Measurements from ENCODE around the gene AMIGO2.

The AMIGO2 gene

GRCh38 chr12:47097276-47097896 lies 17.6 kb upstream of the AMIGO2 start:
- no peak for DNase-seq

DNA sequence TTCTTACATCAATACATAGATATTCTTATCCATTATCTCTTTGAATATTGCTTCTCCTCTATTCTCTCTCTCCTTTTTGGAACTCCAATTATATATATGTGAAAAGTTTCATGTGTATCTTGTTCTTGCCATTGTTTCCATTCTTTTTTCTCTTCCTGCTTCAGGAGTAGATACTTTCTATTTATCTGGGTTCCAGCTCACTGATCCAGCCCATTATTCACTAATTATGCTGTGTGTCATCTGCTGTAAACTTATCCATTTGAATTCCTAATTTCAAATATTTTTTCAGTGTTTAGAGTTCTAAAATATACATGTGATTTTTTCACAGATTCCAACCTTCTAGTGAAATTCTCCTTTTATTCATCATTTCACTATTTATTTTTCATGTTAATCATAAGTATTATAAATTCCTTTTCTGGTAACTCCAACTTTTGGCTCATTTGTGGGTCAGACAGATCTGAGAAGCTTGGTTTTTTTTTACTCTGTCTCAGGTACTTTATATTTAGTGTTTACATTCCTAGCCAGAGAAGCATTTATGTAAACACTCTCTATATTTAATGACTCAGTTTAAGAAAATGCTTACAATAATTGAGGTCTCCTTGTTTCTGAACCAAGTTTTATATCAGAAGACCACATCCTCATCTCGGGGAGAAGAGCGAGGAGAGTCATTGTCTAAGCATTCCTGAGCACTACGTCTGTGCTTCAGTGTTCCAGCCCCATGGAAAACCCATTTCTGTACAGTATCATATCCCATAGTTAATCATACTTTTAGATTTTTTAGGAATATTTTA lies 15.9 kb upstream of the AMIGO2 start:
- DNase-seq = peak; percentile 97

DNA sequence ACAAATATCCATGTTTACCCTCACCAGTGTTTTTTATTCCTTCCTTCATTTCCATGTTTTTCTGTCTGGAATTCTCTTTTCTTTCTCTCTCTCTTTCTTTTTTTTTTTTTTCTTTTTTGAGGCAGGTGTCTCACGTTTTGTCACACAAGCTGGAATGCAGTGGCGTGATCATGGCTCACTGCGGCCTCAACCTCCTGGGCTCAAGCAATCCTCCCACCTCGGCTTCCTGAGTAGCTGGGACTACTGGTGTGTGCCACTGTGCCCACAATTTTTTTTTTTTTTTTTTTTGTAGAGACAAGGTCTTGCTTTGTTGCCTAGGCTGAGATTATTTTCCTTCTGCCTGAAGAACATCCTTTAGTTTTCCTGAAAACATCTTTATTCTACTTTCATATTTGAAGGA lies 15.0 kb upstream of the AMIGO2 start:
- DNase-seq = no peak

DNA sequence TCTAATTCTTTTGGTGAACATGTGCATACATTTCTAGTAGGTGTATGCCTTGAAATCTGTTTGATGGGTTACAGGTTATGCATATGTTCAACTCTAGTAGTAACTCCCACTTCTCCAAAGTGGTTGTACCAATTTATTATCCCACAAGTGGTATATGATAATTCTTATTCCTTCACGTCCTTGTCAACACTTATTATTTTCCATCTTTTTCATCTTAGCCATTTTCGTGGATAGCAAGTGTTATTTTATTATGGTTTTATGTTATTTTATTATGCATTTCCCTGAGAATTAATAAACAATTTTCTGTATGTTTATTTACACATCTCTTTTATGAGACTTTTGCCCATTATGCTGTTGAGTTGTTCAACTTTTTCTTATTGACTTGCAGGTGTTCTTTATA lies 11.2 kb upstream of the AMIGO2 start:
- no peak for DNase-seq

- DNase-seq = peak; percentile 46
Measured at GRCh38 chr12:47088021-47088944, 8.5 kb upstream of the AMIGO2 start.

GRCh38 chr12:47087088-47087688 lies 7.4 kb upstream of the AMIGO2 start:
- peak; percentile 83 for DNase-seq

- peak; percentile 85 for DNase-seq
Measured at GRCh38 chr12:47085815-47086252, 6.1 kb upstream of the AMIGO2 start.

DNA sequence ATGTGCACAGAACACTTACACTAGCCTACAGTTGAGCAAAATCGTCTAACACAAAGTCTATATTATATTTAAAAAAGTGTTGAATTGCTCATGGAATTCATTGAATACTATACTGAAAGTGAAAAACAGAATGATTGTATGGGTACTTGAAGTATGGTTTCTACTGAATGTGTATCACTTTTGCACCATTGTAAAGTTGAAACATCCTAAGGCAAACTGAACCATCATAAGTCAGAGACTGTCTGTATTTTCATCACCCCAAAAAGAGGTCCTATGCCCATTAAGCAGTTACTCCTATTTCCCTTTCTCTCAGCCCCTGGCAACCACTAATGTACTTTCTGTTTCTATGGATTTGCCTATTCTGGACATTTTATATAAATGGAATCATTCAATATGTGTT lies 4.4 kb upstream of the AMIGO2 start:
- no peak for DNase-seq

- peak; percentile 88 for DNase-seq
Measured at GRCh38 chr12:47082796-47083621, 3.2 kb upstream of the AMIGO2 start.

- DNase-seq = no peak
Measured at GRCh38 chr12:47082283-47082682, 2.5 kb upstream of the AMIGO2 start.

DNA sequence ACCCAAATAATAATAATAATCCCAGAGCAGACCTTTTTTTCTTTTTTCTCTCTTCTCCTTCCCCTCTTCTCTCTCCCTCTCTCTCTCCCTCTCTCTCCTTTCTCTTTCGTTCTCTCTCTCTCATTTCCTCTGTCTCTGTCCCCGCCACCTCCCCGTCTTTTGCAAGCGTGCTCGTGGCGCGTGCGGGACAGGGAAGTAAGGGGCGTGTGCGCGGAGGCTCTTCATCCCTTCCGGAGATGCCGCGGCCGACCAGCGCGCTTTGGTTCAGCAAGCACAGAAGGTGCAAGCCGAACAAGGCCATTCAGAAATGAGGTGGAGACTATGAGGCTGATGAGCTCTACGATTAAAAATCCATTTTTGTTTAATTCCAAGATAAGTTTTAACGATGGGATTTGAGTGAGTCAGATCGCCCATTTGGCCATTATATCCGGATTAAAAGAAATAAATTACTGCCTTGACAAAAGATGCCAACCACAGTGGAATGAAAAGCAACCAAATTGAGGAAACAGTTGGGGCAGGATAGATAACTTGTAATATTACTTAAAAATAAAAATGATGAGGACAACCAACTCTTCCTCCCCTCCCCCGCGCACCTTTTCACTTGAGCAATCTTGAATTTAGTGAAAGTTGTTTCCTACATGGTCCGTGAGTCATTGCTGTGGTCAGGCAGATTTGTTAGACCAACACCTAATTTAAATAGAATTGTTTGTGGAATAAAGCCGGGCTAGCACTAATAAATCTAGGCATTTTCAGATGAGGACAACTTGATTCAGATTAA lies 1.2 kb upstream of the AMIGO2 start:
- peak; percentile 67 for DNase-seq

DNA sequence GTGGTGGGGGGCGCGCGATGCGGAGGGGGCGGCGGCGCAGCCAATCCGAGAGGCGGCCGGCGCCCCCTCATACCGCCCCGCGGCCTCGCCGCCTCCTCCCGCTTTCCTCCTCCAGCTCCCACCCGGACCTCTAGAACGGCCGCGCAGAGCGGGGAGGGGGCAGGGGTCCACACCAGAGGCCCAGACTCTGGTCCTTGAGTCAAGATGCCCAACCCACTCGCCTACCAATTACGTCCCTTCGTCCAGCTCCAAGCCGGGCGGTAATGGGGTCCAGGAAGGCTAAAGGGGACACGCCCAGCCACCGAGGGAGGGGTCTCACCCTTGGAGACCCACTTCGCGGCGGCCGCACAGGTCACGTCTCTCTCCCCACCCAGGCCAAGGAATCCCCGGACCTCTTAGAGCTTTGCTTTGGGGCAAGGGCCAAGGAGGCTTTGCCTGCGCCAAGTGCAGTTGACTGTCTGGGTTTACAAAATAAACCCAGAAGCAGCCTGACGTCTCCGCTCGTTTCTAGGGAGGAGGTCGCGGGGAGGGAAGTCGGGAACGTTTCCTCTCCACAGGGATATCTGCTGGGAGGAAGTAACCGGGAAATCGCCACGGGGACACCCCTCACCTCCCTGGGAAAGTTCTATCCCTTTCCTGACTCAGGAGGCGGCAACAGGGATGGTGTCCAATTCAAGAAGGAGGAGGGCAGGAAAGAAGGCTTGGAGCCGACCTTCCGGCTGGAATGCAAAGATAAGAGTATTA lies 394 bp upstream of the AMIGO2 start:
- peak; percentile 73 for DNase-seq

GRCh38 chr12:47078733-47079467 lies 859 bp downstream of the AMIGO2 start:
- DNase-seq = peak; percentile 43

- no peak for DNase-seq
Measured at GRCh38 chr12:47078086-47078395, 1.7 kb downstream of the AMIGO2 start.

DNA sequence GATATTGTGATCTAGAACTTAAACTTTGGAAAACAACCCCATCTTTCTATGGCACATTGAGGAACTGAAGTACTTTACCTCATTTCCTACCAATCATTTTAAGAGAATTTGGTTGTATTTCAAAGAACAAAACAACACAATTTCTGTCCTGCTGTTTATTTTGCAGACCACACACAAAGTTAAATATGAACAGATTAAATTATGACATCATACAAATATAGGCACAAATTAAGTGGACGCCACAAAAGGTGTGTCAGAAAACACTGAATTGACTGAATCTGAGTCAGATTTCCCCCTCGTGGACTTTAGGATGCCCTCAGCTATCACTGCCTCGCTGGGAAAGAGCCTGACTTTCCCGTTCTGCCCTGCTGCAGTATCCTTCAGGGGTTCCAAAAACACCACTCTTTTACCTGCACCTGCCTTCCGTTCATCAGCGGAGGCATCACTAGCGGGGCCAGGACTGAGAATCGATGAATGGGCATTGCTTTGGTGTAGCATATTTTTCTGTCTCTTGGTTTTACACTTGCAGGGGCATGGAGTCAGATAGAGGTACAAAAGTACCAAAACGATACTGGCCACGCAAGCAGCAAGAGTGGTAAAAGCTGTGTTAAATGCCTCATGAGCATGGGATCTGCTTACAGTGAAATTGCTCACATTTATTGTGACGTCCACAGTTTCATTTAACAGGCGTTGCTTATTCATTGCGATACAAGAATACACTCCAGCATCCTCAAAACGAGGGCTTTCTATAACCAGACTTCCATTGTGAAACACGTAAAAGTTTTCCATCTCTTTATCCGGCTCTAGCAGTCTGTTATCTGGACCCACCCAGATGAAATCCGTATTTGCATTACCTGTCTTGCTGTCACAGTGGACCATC lies 2.3 kb downstream of the AMIGO2 start:
- no peak for DNase-seq

- DNase-seq = no peak
Measured at GRCh38 chr12:47075192-47076084, 4.3 kb downstream of the AMIGO2 start.

- no peak for DNase-seq
Measured at GRCh38 chr12:47074757-47075156, 5.0 kb downstream of the AMIGO2 start.

DNA sequence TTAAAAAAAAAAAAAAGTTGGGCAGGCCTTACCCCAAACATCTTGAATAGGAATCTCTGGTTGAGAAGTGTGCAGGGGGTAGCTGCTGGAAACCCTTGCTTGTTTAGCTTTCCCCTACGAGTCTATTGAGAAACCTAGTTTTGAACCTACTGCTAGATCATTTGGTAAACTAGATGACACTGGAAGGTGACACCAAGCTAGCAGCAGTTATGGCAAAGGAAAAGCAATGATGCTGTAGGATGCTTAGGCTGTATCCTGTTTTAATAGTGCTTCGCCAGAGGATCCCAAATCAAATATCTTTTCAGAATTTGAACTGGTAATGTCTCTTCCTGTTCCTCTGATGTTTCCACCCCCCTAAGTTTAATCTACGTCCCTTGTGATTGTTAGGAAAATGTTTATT lies 5.8 kb downstream of the AMIGO2 start:
- DNase-seq = no peak

Measured in fibroblast of skin of right biceps (primary cell).